ENCODE results near the gene MKKS. TPM values are rescaled to one million over a fixed set of nuclear protein-coding genes. Genes with fewer than 3 reads are reported as not detected.

The MKKS gene
- total and polyA plus RNA-seq, 2 of the 13 experiments (the other 11 are each of a cell fraction or from before 2014, with no cell fraction given), result 26.7 to 34.5 TPM

- TF ChIP-seq ATAD3A (CRISPR knock-in tag; IDR thresholded peaks at IDR 0.05) (no peak), FOXP1 (IDR thresholded peaks at IDR 0.05) (no peak), FOXP1 (CRISPR knock-in tag; IDR thresholded peaks at IDR 0.05) (peak; percentile 25; the same call in 1 of the 2 replicates), NFKBIZ (CRISPR knock-in tag; IDR thresholded peaks at IDR 0.05) (no peak), ZC3H13 (CRISPR knock-in tag; IDR thresholded peaks at IDR 0.05) (no peak), HIVEP1 (CRISPR knock-in tag; IDR thresholded peaks at IDR 0.05) (peak; percentile 9; the same call in 1 of the 2 replicates), ZNF12 (CRISPR knock-in tag; IDR thresholded peaks at IDR 0.05) (peak; percentile 77; the same call in 1 of the 2 replicates), ETV5 (CRISPR knock-in tag; IDR thresholded peaks at IDR 0.05; ENCODE audit: borderline replicate concordance) (peak; percentile 6; the same call in 1 of the 2 replicates), GABPA (IDR thresholded peaks at IDR 0.05; ENCODE audit: low read depth, low read length) (0 out of 2 replicates have a peak, but pooled peaks have one; percentile 20), GABPA (CRISPR knock-in tag; IDR thresholded peaks at IDR 0.05; ENCODE audit: low read depth) (peak; percentile 79), ZSCAN25 (CRISPR knock-in tag; IDR thresholded peaks at IDR 0.05) (peak; percentile 36; the same call in 1 of the 2 replicates), POLR2AphosphoS5 (IDR thresholded peaks at IDR 0.05; ENCODE audit: low read depth, low read length) (peak; percentile 100), ZNF879 (CRISPR knock-in tag; IDR thresholded peaks at IDR 0.05) (0 out of 2 replicates have a peak, but pooled peaks have one; percentile 30), MLXIP (CRISPR knock-in tag; IDR thresholded peaks at IDR 0.05; ENCODE audit: borderline replicate concordance) (peak; percentile 66; the same call in 1 of the 2 replicates), GMEB1 (CRISPR knock-in tag; IDR thresholded peaks at IDR 0.05; ENCODE audit: borderline replicate concordance) (no peak), THAP7 (CRISPR knock-in tag; IDR thresholded peaks at IDR 0.05) (no peak), TMF1 (CRISPR knock-in tag; IDR thresholded peaks at IDR 0.05; ENCODE audit: low read depth) (no peak), GMEB2 (CRISPR knock-in tag; IDR thresholded peaks at IDR 0.05; ENCODE audit: low read depth) (0 out of 2 replicates have a peak, but pooled peaks have one; percentile 5), ATF1 (CRISPR knock-in tag; IDR thresholded peaks at IDR 0.05) (peak; percentile 9), NBN (conservative IDR thresholded peaks at IDR 0.05) (no peak), STAG1 (CRISPR knock-in tag; IDR thresholded peaks at IDR 0.05) (0 out of 2 replicates have a peak, but pooled peaks have one; percentile 28), ZNF839 (CRISPR knock-in tag; IDR thresholded peaks at IDR 0.05; ENCODE audit: borderline replicate concordance) (peak; percentile 12; the same call in 1 of the 2 replicates), ARID3A (IDR thresholded peaks at IDR 0.05; ENCODE audit: low read depth, low read length) (peak; percentile 68)
Measured at GRCh38 chr20:10434467-10434831, 427 bp upstream of the MKKS start (continued).

Measured in HepG2 (cell line).